ENCODE data around the gene PLS3. TPM values are rescaled to one million over a fixed set of nuclear protein-coding genes. Genes with fewer than 3 reads are reported as not detected.

The PLS3 gene
- total and polyA plus RNA-seq, 4 donors: 241 to 708 (median 430) TPM

DNA sequence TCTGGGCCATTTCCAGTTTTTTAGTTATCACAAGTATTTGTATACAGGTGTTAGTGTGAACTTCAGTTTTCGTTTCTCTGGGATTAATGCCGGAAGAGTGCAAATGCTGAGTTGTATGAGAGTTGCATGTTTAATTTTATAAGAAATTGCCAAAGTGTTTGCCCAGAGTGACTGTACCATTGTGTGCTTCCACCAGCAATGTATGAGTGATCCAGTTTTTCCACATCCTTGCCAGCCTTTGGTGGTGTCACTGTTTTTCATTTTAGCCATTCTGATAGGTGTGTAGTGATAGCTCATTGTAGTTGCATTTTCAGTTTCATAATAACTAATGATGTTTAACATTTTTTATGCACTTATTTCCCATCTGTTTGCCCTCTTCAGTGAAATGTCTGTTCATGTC lies 18.4 kb downstream of the PLS3 start:
- Histone ChIP-seq H3K4me1 (ENCODE audit: control insufficient read depth in 1 of 2, insufficient read depth in 2 of 2, low read length in 2 of 2) (no peaks in the 10 kb centered on the region), H3K27ac (ENCODE audit: low read depth in 1 of 2, low read length in 2 of 2) (no peak overlapping the region), H3K9me3 (ENCODE audit: control insufficient read depth, low read length) (no peaks in the 10 kb centered on the region), H3K4me3 (ENCODE audit: low read length in 2 of 2) (no peak overlapping the region), H3K36me3 (ENCODE audit: control insufficient read depth in 1 of 2, insufficient read depth in 2 of 2, low read length in 1 of 2) (no peaks in the 10 kb centered on the region), H3K27me3 (ENCODE audit: control insufficient read depth in 1 of 2, insufficient read depth in 2 of 2, low read length in 1 of 2) (no peaks in the 10 kb centered on the region)
- DNase-seq: no peak
- intact Hi-C loops (cut with DNase I): no loop called here
- 65 to 77% methylated on average over 2 of the region's 2 CpGs for WGBS, 2 donors
- ATAC-seq (ENCODE audit: low FRiP score): no peak

DNA sequence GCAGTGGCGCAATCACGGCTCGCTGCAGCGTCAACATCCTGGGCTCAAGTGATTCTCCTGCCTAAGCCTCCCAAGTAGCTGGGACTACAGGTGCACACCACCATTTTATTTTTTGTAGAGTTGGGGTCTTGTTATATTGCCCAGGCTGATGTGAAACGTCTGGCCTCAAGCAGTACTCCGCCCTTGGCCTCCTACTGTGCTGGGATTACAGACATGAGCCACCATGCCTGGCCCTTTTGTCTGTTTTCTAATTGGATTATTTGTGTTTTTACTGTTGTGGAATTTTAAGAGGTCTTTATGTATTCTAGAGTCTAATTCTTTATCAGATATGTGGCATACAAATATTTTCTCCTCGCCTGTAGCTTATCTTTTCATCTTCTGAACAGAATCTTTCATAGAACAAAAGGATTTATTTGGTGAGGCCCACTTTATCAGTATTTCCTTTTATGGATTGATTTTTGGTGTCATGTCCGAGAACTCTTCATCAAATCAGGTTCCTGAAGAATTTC lies 18.9 kb downstream of the PLS3 start:
- ATAC-seq (ENCODE audit: low FRiP score): no peak

DNA sequence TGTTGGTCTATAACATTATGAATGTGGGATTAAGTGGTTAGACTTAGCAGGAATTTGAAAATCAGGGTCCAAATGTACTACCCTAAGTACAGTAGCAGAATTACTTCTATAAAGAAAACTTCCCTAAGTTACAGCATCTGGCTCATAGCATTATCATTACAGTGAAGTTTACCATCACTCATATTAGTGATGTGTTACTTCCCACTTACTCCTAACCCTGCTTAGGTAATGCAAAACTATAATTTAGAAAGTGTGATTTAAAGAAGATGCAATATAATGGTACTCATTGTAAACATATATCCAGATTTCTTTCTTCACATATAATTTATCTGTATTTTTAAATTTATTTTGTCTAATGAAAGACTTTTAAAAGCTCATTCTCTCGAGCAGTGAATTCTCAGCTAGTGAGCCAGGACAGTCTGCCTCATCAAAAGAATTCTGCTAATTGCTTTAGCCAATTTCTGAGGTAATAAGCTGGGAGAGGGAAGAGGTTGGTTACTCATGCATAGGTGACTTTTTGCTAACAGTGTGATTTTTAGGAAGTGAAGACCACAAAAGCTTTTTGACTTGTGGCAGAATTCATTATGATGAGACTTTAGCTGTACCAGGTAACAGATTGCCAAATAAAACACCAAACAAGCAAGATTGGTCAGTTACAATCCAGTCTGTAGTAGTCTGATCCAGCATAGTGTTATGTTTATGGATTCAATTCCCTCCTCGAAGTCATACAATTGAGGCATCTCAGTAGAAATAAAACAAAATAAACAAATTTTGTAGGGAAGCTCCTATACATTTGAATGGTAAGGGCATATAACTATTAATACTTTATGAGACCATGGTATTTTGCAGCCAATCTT lies 21.0 kb downstream of the PLS3 start:
- H3K9me3 ChIP-seq (ENCODE audit: control insufficient read depth, low read length): no peaks in the 10 kb centered on the region
- ATAC-seq (ENCODE audit: low FRiP score) (no peak), DNase-seq (no peak)
- peak overlapping the region in 1 of 2 donors; percentile 3 for H3K27ac ChIP-seq (ENCODE audit: low read depth in 1 of 2, low read length in 2 of 2)
- 6 to 9% methylated on average over 2 of the region's 2 CpGs for WGBS, 2 donors
- H3K36me3 ChIP-seq (ENCODE audit: control insufficient read depth in 1 of 2, insufficient read depth in 2 of 2, low read length in 1 of 2): no peaks in the 10 kb centered on the region
- H3K27me3 ChIP-seq (ENCODE audit: control insufficient read depth in 1 of 2, insufficient read depth in 2 of 2, low read length in 1 of 2): no peaks in the 10 kb centered on the region
- no peaks in the 10 kb centered on the region for H3K4me1 ChIP-seq (ENCODE audit: control insufficient read depth in 1 of 2, insufficient read depth in 2 of 2, low read length in 2 of 2)
- intact Hi-C loops (cut with DNase I): loop anchor here in 1 of 2 donors (10.0 kb wide), 1 partner anchor 53 kb away; no protein-coding TSS in a partner anchor
- H3K4me3 ChIP-seq (ENCODE audit: low read length in 2 of 2): no peak overlapping the region

More for the DNA sequence above, 18.9 kb downstream of the PLS3 start:
- intact Hi-C loops (cut with DNase I): loop anchor here in 1 of 2 donors (10.0 kb wide), 1 partner anchor 55 kb away; no protein-coding TSS in a partner anchor
- Histone ChIP-seq H3K27me3 (ENCODE audit: control insufficient read depth in 1 of 2, insufficient read depth in 2 of 2, low read length in 1 of 2) (no peaks in the 10 kb centered on the region), H3K36me3 (ENCODE audit: control insufficient read depth in 1 of 2, insufficient read depth in 2 of 2, low read length in 1 of 2) (no peaks in the 10 kb centered on the region), H3K9me3 (ENCODE audit: control insufficient read depth, low read length) (no peaks in the 10 kb centered on the region), H3K4me1 (ENCODE audit: control insufficient read depth in 1 of 2, insufficient read depth in 2 of 2, low read length in 2 of 2) (no peaks in the 10 kb centered on the region), H3K27ac (ENCODE audit: low read depth in 1 of 2, low read length in 2 of 2) (peak overlapping the region in 1 of 2 donors; percentile 25), H3K4me3 (ENCODE audit: low read length in 2 of 2) (no peak overlapping the region)
- no peak for DNase-seq
- 64 to 69% methylated on average over 8 of the region's 8 CpGs for WGBS, 2 donors

DNA sequence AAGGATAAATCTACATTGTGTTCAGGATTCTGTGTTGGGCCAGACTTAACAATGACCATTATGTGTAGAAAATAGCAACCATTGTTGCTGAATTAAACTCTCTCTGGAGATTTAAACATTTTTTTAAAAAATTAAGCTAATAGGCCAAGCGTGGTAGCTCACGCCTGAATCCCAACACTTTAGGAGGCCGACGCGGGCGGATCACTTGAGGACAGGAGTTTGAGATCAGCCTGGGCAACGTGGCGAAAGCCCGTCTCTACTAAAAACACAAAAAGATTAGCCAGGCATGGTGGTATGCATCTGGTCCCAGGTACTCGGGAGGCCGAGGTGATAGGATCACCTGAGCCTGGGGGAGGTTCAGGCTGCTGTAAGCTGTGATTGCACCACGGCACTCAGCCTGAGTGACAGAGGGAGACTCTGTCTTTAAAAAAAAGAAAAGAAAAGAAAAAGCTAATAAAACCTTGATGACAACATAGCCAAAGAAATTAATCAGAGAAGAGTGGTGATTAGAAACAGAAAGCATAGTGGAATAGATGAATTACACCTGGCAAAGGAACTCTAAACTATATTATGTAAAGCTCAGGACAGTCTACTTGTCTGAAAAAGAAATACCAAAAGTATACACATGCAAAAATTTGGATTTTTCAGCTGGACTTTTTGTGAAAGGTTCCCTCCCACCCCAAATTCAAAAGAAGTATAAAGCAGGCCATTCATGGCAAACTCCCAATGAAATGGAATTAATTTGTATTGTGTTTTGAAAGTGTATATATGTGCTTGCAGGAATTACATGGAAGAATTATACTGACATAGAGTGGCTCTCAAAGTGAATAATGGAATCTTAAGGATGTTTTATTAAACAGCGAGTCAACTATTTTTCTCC lies 21.9 kb downstream of the PLS3 start:
- Histone ChIP-seq H3K4me1 (ENCODE audit: control insufficient read depth in 1 of 2, insufficient read depth in 2 of 2, low read length in 2 of 2) (no peaks in the 10 kb centered on the region), H3K36me3 (ENCODE audit: control insufficient read depth in 1 of 2, insufficient read depth in 2 of 2, low read length in 1 of 2) (no peaks in the 10 kb centered on the region), H3K9me3 (ENCODE audit: control insufficient read depth, low read length) (no peaks in the 10 kb centered on the region), H3K27ac (ENCODE audit: low read depth in 1 of 2, low read length in 2 of 2) (peak overlapping the region; percentile 3 to 36), H3K4me3 (ENCODE audit: low read length in 2 of 2) (no peak overlapping the region), H3K27me3 (ENCODE audit: control insufficient read depth in 1 of 2, insufficient read depth in 2 of 2, low read length in 1 of 2) (no peaks in the 10 kb centered on the region)
- DNase-seq (no peak), ATAC-seq (ENCODE audit: low FRiP score) (no peak)
- intact Hi-C loops (cut with DNase I): loop anchor here in 1 of 2 donors (10.0 kb wide), 1 partner anchor 52 kb away; no protein-coding TSS in a partner anchor
- 9 to 17% methylated on average over 13 of the region's 13 CpGs for WGBS, 2 donors

DNA sequence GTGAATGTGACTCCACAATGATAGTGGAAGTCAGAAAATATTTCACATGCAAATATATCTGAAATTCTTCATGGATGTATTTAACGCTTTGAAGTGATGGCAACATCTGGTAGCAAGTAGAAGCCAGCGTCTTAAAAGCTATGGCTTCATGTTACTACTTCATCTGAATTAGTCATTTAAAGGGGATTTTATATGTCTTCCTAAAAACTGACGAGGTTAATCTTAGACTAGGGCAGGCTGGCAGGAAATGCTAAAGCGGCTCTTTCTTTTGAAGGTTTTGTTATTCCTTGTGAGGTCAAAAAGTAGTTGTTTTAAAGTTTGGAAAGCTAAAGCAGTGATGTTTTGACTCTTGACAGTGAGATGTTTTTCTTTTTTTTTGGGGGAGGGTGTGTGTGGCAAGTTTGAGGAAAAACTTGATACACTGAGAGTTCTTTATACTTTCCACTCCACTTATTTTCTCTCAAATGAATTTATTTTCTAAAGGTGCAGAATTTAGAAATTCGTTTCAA lies 22.6 kb downstream of the PLS3 start:
- Histone ChIP-seq H3K27me3 (ENCODE audit: control insufficient read depth in 1 of 2, insufficient read depth in 2 of 2, low read length in 1 of 2) (no peaks in the 10 kb centered on the region), H3K9me3 (ENCODE audit: control insufficient read depth, low read length) (no peaks in the 10 kb centered on the region), H3K27ac (ENCODE audit: low read depth in 1 of 2, low read length in 2 of 2) (peak overlapping the region in 1 of 2 donors; percentile 57), H3K36me3 (ENCODE audit: control insufficient read depth in 1 of 2, insufficient read depth in 2 of 2, low read length in 1 of 2) (no peaks in the 10 kb centered on the region), H3K4me1 (ENCODE audit: control insufficient read depth in 1 of 2, insufficient read depth in 2 of 2, low read length in 2 of 2) (no peaks in the 10 kb centered on the region), H3K4me3 (ENCODE audit: low read length in 2 of 2) (peak overlapping the region in 1 of 2 donors; percentile 18)
- WGBS, 2 donors: 4 to 5% methylated on average over 5 of the region's 5 CpGs
- intact Hi-C loops (cut with DNase I): loop anchor here in 1 of 2 donors (10.0 kb wide), 1 partner anchor 51 kb away; no protein-coding TSS in a partner anchor
- no peak for ATAC-seq (ENCODE audit: low FRiP score)
- no peak for DNase-seq

DNA sequence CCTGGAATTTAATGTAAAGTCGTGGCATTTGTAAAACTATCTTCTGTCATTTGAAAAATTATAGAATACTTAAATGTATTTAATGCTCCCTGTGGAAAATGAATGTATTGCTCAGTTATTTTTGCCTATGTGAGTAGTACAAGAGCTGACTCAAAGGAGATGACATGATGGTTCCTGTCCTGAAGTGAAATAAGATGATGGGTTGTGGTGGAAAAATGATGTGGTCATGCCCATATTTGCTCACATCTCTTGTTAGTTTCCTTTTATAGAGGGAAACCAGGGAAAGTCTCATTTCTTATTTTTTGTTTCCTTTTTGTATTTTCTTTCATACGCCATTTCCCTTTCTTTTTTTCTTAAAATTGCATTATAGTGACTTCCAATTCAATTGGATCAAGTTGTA lies 23.7 kb downstream of the PLS3 start:
- ATAC-seq (ENCODE audit: low FRiP score) (no peak), DNase-seq (no peak)
- H3K36me3 ChIP-seq (ENCODE audit: control insufficient read depth in 1 of 2, insufficient read depth in 2 of 2, low read length in 1 of 2): no peaks in the 10 kb centered on the region
- H3K27me3 ChIP-seq (ENCODE audit: control insufficient read depth in 1 of 2, insufficient read depth in 2 of 2, low read length in 1 of 2): no peaks in the 10 kb centered on the region
- WGBS, 2 donors: 7 to 22% methylated on average over 2 of the region's 2 CpGs
- H3K4me3 ChIP-seq (ENCODE audit: low read length in 2 of 2): no peak overlapping the region
- H3K27ac ChIP-seq (ENCODE audit: low read depth in 1 of 2, low read length in 2 of 2): peak overlapping the region in 1 of 2 donors; percentile 22
- intact Hi-C loops (cut with DNase I): loop anchor here in 1 of 2 donors (10.0 kb wide), 1 partner anchor 50 kb away; no protein-coding TSS in a partner anchor
- H3K4me1 ChIP-seq (ENCODE audit: control insufficient read depth in 1 of 2, insufficient read depth in 2 of 2, low read length in 2 of 2): no peaks in the 10 kb centered on the region
- H3K9me3 ChIP-seq (ENCODE audit: control insufficient read depth, low read length): no peaks in the 10 kb centered on the region

DNA sequence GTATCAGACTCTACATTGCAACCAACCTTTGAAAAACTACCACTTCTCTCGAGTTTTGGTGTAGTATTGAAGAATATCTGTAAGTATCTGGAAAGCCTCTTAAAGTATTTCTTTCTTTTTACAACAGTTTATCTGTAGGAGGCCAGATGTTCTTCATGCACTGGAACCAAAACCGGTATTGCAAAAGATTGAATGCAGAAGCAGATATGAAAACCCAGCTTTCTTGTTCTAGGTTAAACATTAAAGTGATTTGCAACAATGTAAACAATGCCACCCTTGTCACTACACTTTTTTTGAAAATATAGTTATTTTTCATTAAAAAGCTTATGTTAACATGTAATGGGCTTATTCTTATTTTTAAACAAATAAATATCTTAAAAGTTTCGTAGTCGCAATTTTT lies 27.2 kb downstream of the PLS3 start:
- Histone ChIP-seq H3K4me1 (ENCODE audit: control insufficient read depth in 1 of 2, insufficient read depth in 2 of 2, low read length in 2 of 2) (no peaks in the 10 kb centered on the region), H3K9me3 (ENCODE audit: control insufficient read depth, low read length) (no peaks in the 10 kb centered on the region), H3K27me3 (ENCODE audit: control insufficient read depth in 1 of 2, insufficient read depth in 2 of 2, low read length in 1 of 2) (no peaks in the 10 kb centered on the region), H3K4me3 (ENCODE audit: low read length in 2 of 2) (no peak overlapping the region), H3K36me3 (ENCODE audit: control insufficient read depth in 1 of 2, insufficient read depth in 2 of 2, low read length in 1 of 2) (no peaks in the 10 kb centered on the region), H3K27ac (ENCODE audit: low read depth in 1 of 2, low read length in 2 of 2) (no peak overlapping the region)
- 18 to 33% methylated on average over 4 of the region's 4 CpGs for WGBS, 2 donors
- intact Hi-C loops (cut with DNase I): loop anchor here in 1 of 2 donors (10.0 kb wide), 1 partner anchor 47 kb away; no protein-coding TSS in a partner anchor
- ATAC-seq (ENCODE audit: low FRiP score): no peak
- DNase-seq: no peak

DNA sequence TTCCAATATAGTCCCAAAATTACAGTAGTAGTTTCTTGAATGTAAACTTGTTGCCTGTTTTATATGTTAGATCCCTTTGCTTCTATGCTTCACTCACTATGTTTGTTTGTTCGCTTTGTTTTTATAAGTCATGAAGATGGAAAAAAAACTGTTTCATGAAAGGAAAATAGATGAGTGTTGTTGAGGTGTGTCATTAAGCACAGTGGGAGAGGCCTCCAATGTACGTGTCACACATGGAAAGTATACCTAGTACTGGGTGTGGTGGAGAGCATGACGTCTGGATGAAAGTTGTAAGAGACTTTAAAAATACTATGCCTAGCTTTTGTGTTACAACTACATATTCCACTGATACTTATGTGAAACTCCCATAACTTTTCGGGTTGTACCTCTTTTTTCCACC lies 28.4 kb downstream of the PLS3 start:
- DNase-seq: no peak
- intact Hi-C loops (cut with DNase I): loop anchor here in 1 of 2 donors (10.0 kb wide), 1 partner anchor 45 kb away; no protein-coding TSS in a partner anchor
- Histone ChIP-seq H3K4me3 (ENCODE audit: low read length in 2 of 2) (no peak overlapping the region), H3K9me3 (ENCODE audit: control insufficient read depth, low read length) (no peaks in the 10 kb centered on the region), H3K27me3 (ENCODE audit: control insufficient read depth in 1 of 2, insufficient read depth in 2 of 2, low read length in 1 of 2) (no peaks in the 10 kb centered on the region), H3K36me3 (ENCODE audit: control insufficient read depth in 1 of 2, insufficient read depth in 2 of 2, low read length in 1 of 2) (no peaks in the 10 kb centered on the region), H3K27ac (ENCODE audit: low read depth in 1 of 2, low read length in 2 of 2) (peak overlapping the region in 1 of 2 donors; percentile 63), H3K4me1 (ENCODE audit: control insufficient read depth in 1 of 2, insufficient read depth in 2 of 2, low read length in 2 of 2) (no peaks in the 10 kb centered on the region)
- WGBS, 2 donors: 38 to 54% methylated on average over 4 of the region's 4 CpGs
- no peak for ATAC-seq (ENCODE audit: low FRiP score)

All from aorta (tissue), 5 donors.